RPMI7951 (cell line): ENCODE results near the gene METTL1. TPM values are rescaled to one million over a fixed set of nuclear protein-coding genes. Genes with fewer than 3 reads are reported as not detected.
A peak's percentile ranks its signal among the peaks of the same experiment; 100 is the strongest.
"Not testable (repeated sequence)": the region's sequence is repeated elsewhere in the genome, so short reads cannot be mapped to it uniquely, and the experiment has no call there.

ENCODE experiments used
- DNase-seq: peaks from one replicate; pipeline ENCODE4 v3.0.0-alpha.2; 2012; ENCODE audit warnings: low read depth
- total RNA-seq: library from RNA; depleted of rRNA; stranded (reverse); fragments of >200 nt; shearing (Covaris generic); gene quantifications from 2 replicates; pipeline ENCODE4 v1.2.3, GENCODE V29; 2014

METTL1 gene
- total RNA-seq, 1 experiment from 2014 or later, result 8.8 TPM

GRCh38 chr12:57797933-57798332 is 26.0 kb upstream of the METTL1 start:
- DNase-seq, result no peak

- DNase-seq, result no peak
Measured at GRCh38 chr12:57796996-57797395, 25.1 kb upstream of the METTL1 start.

- peak; percentile 61 for DNase-seq
Measured at GRCh38 chr12:57795354-57795753, 23.4 kb upstream of the METTL1 start.

- DNase-seq, result peak; percentile 68
Measured at GRCh38 chr12:57793920-57794319, 22.0 kb upstream of the METTL1 start.

GRCh38 chr12:57783861-57784260 is 12.0 kb upstream of the METTL1 start:
- DNase-seq, result no peak

- DNase-seq, result no peak
Measured at GRCh38 chr12:57783466-57783801, 11.5 kb upstream of the METTL1 start.

- DNase-seq, result peak; percentile 92
Measured at GRCh38 chr12:57782608-57783465, 10.9 kb upstream of the METTL1 start, which contains the start of gene TSFM. TSS of gene TSFM (plus strand) at chr12:57782787. CDS start at chr12:57782802, 15 bp downstream.

GRCh38 chr12:57782243-57782607 is 10.3 kb upstream of the METTL1 start:
- DNase-seq, result no peak

GRCh38 chr12:57781801-57782200 is 9.9 kb upstream of the METTL1 start:
- DNase-seq, result no peak

GRCh38 chr12:57781244-57781643 is 9.3 kb upstream of the METTL1 start:
- DNase-seq, result no peak

- DNase-seq, result no peak
Measured at GRCh38 chr12:57780284-57780897, 8.5 kb upstream of the METTL1 start.

GRCh38 chr12:57779736-57780135 is 7.8 kb upstream of the METTL1 start:
- peak; percentile 19 for DNase-seq

- DNase-seq, result no peak
Measured at GRCh38 chr12:57777911-57778310, 6.0 kb upstream of the METTL1 start.

GRCh38 chr12:57777367-57777766 is 5.5 kb upstream of the METTL1 start:
- no peak for DNase-seq

- no peak for DNase-seq
Measured at GRCh38 chr12:57776247-57776587, 4.3 kb upstream of the METTL1 start.

GRCh38 chr12:57775563-57776246 is 3.8 kb upstream of the METTL1 start:
- DNase-seq, result no peak

GRCh38 chr12:57775044-57775443 is 3.1 kb upstream of the METTL1 start:
- no peak for DNase-seq

GRCh38 chr12:57774634-57775033 is 2.7 kb upstream of the METTL1 start:
- not testable (repeated sequence) for DNase-seq

GRCh38 chr12:57772429-57773322 is 771 bp upstream of the METTL1 start, which contains the start of gene EEF1AKMT3:
TSS of gene EEF1AKMT3 (plus strand) at chr12:57772614. CDS start at chr12:57772725, 111 bp downstream.
- DNase-seq, result peak; percentile 62

- DNase-seq, result peak; percentile 86
Measured at GRCh38 chr12:57771236-57771872, 551 bp downstream of the METTL1 start.

GRCh38 chr12:57770734-57771133 is 1.2 kb downstream of the METTL1 start:
- DNase-seq, result no peak
